ENCODE data around the gene ATP6V0B.

Gene ATP6V0B

GRCh38 chr1:43974443-43975248, at the start of gene ATP6V0B:
Gene ATP6V0B (plus strand): TSS chr1:43974960. CDS start chr1:43975041, 81 bp downstream.
- no peak for FAIRE-seq

DNA sequence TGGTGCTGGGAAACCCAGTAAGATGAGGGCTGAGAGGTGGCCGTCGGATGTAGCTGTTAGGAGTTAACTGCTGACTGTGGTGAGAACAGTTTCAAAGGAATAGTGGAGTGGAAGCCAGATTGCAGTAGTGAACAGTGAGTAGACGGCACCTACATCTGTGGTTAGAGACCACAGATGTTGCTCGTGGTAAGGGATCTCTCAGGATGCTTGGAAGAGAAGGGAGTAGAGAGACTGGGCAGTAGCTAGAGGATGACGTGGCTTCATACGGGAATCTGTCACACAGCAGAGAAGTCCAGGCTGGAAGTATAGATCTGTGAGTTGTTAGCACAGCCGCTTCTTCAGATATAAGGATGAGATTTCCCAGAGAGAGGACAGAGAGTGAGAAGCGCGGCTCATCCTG, 48.9 kb upstream of the ATP6V0B start:
- no peak for FAIRE-seq

GRCh38 chr1:43930168-43930948, 44.4 kb upstream of the ATP6V0B start:
- no peak for FAIRE-seq

DNA sequence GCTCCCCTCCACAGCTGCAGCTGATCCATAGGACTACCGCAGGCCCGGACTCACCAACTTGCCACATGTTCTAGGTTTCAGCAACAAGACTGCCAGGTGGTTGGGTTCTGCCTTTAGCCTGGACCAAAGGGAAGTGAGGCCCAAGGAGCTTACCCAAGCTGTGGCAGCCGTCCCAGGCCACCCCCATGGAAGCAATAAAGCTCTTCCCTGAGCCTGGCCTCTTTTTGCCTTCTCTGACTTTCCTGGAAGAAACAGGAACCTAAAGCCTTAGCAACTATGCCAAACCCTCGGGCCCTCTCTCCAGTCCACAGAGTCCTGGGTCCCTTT, 43.8 kb upstream of the ATP6V0B start:
- FAIRE-seq = no peak

GRCh38 chr1:43931711-43932660, 42.8 kb upstream of the ATP6V0B start:
- FAIRE-seq = no peak

- no peak for FAIRE-seq
Measured at GRCh38 chr1:43932786-43933385, 41.9 kb upstream of the ATP6V0B start.

DNA sequence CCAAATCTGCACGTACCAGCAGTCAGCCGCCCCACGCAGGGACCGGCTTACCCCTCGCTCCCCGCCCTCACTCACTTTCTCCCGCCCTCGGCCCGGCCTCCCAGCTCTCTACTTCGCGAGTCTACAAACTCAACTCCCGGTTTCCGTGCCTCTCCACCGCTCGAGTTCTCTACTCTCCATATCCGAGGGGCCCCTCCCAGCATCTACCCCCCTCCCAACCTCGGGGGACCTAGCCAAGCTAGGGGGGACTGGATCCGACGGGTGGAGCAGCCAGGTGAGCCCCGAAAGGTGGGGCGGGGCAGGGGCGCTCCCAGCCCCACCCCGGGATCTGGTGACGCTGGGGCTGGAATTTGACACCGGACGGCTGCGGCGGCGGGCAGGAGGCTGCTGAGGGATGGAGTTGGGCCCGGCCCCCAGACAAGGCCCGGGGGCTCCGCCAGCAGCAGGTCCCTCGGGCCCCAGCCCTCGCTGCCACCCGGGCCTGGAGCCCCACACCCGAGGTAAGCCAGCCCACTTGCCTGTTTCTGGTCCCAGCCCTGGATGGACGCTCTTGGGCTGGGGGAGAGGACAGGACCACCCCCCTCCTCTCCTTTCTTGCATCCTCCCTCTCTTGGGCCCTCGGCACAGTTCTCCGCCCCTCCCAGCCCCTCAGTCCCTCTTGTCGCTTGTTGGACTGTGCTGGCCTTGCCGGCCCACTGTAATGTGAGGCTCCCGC, 41.2 kb upstream of the ATP6V0B start, which contains the start of gene ARTN:
ARTN (plus strand) TSS at position 416 of the 715 bp plus-strand sequence. CDS start 1,856 bp downstream, outside the sequence.
- no peak for FAIRE-seq

GRCh38 chr1:43934101-43934985, 40.4 kb upstream of the ATP6V0B start:
- no peak for FAIRE-seq

DNA sequence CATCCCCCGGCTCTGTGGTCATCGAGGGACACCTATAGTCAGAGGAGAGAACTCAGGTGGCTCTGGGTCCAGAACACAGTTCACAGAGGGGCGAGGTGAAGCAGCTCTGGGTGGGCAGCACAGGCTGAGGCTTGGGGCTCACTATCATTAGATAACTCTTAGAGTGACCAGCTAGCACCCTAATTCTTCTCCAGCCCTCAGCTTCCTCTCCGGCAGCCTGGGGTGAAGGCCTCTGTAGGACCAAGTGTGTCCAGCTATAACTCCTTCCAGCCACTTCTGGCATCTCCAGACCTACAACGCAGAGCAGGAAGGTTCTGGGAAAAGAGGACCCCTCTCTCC, 39.8 kb upstream of the ATP6V0B start:
- FAIRE-seq = no peak

DNA sequence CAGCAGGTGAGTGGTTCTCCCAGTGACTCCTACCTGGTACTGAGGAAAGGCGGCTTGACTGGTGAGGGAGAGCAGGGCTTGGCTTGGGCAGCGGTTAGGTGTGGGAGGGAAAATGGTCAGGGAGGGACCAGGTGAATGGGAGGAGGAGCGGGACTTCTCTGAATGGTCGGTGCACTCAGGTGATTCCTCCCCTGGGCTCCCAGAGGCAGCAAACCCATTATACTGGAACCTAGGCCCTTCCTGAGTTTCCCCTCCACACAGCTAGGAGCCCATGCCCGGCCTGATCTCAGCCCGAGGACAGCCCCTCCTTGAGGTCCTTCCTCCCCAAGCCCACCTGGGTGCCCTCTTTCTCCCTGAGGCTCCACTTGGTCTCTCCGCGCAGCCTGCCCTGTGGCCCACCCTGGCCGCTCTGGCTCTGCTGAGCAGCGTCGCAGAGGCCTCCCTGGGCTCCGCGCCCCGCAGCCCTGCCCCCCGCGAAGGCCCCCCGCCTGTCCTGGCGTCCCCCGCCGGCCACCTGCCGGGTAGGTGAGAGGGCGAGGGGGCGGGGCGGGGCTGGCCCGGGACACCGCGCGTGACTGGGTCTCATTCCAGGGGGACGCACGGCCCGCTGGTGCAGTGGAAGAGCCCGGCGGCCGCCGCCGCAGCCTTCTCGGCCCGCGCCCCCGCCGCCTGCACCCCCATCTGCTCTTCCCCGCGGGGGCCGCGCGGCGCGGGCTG, 38.9 kb upstream of the ATP6V0B start:
- no peak for FAIRE-seq

DNA sequence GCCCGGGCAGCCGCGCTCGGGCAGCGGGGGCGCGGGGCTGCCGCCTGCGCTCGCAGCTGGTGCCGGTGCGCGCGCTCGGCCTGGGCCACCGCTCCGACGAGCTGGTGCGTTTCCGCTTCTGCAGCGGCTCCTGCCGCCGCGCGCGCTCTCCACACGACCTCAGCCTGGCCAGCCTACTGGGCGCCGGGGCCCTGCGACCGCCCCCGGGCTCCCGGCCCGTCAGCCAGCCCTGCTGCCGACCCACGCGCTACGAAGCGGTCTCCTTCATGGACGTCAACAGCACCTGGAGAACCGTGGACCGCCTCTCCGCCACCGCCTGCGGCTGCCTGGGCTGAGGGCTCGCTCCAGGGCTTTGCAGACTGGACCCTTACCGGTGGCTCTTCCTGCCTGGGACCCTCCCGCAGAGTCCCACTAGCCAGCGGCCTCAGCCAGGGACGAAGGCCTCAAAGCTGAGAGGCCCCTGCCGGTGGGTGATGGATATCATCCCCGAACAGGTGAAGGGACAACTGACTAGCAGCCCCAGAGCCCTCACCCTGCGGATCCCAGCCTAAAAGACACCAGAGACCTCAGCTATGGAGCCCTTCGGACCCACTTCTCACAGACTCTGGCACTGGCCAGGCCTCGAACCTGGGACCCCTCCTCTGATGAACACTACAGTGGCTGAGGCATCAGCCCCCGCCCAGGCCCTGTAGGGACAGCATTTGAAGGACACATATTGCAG, 38.2 kb upstream of the ATP6V0B start:
- no peak for FAIRE-seq

DNA sequence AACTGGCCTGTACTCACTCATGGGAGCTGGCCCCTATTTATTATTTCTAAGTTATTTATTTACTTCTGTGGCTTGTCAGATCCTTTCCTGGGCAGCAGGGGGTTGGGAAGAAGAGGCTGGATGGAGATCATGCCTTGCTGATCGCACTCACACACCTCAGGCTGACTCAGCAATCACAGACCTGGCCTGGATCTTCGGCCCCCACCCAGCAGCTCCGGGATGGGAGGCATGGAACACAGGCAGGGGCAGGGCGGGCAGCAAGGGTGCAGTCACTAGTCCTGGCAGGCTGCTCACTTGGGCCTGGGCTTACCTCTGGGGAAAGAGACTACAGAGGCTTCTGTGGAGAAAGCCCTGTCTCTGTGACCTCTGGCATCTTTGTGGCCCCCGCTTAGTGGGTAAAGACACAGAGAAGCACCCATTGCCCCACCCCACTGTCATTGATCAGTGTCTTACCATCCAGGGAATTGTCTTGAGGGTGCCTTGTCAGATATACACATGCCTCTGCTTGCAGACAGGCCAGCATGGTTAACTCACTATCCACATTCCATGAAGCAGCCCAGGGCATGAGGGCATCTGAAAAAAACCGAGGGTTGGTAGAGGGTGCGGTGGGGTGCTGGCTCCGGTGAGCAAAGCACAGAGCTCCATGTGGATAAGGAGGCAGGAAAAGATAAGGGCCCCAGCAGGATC, 37.4 kb upstream of the ATP6V0B start:
- no peak for FAIRE-seq

- no peak for FAIRE-seq
Measured at GRCh38 chr1:43938383-43938782, 36.4 kb upstream of the ATP6V0B start.

GRCh38 chr1:43938892-43939587, 35.7 kb upstream of the ATP6V0B start:
- FAIRE-seq = no peak

DNA sequence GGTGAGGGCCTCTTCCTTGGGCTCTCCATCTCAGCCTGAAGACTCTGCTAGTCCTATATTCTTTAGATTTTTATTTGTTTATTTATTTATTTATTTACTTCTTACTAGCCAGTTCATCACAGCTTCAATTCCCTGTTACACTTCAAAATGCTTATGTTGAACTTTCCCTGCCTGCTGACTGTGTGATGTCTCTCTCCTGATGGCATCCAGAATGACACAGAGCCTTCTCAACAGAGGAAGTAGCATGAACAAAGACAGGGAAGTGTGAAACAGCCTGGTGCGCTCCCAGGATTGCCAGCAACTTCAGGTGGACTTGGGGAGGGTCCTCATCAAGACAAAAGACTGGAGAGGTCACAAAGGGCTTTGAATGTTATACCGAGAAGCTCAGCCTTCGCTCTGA, 32.3 kb upstream of the ATP6V0B start:
- no peak for FAIRE-seq

GRCh38 chr1:43944860-43945259, 29.9 kb upstream of the ATP6V0B start:
- FAIRE-seq = no peak

GRCh38 chr1:43945674-43946235, 29.0 kb upstream of the ATP6V0B start:
- no peak for FAIRE-seq
